DLD1 (cell line): ENCODE measurements around the gene IDI2.
"Not testable (repeated sequence)": the region's sequence is repeated elsewhere in the genome, so short reads cannot be mapped to it uniquely, and the experiment has no call there.

Source experiments
- in situ Hi-C: cut with HindIII; loops from 2 replicates; pipeline ENCODE4 v1.10.0; 2017; ENCODE audit warnings: low sequenced_read_pairs

The IDI2 gene

GRCh38 chr10:1010703-1011102 lies 15.0 kb downstream of the IDI2 start:
- in situ Hi-C loops: no loop called here

GRCh38 chr10:1009947-1010346 lies 15.7 kb downstream of the IDI2 start:
- in situ Hi-C loops: not testable (repeated sequence)

- in situ Hi-C loops: no loop called here
Measured at GRCh38 chr10:1009071-1009494, 16.6 kb downstream of the IDI2 start.

GRCh38 chr10:1007583-1007982 lies 18.1 kb downstream of the IDI2 start:
- in situ Hi-C loops: no loop called here

GRCh38 chr10:1006573-1006972 lies 19.1 kb downstream of the IDI2 start:
- in situ Hi-C loops: no loop called here

- in situ Hi-C loops: no loop called here
Measured at GRCh38 chr10:1003884-1004670, 21.6 kb downstream of the IDI2 start.

- in situ Hi-C loops: no loop called here
Measured at GRCh38 chr10:1002425-1003006, 23.1 kb downstream of the IDI2 start.

GRCh38 chr10:997266-998022 lies 28.2 kb downstream of the IDI2 start:
- in situ Hi-C loops: no loop called here

GRCh38 chr10:996031-996430 lies 29.6 kb downstream of the IDI2 start:
- in situ Hi-C loops: no loop called here

- in situ Hi-C loops: no loop called here
Measured at GRCh38 chr10:995559-995926, 30.1 kb downstream of the IDI2 start.

- in situ Hi-C loops: no loop called here
Measured at GRCh38 chr10:994836-995558, 30.7 kb downstream of the IDI2 start.

GRCh38 chr10:992871-993270 lies 32.8 kb downstream of the IDI2 start:
- in situ Hi-C loops: no loop called here

- in situ Hi-C loops: no loop called here
Measured at GRCh38 chr10:992467-992866, 33.2 kb downstream of the IDI2 start.

- in situ Hi-C loops: no loop called here
Measured at GRCh38 chr10:990808-991207, 34.9 kb downstream of the IDI2 start.

- in situ Hi-C loops: loop anchor here (5.0 to 10.0 kb wide), 2 partner anchors 56 to 72 kb away; partner anchors contain the start of gene IDI1
Measured at GRCh38 chr10:988667-989545, 36.8 kb downstream of the IDI2 start.

- in situ Hi-C loops: loop anchor here (5.0 to 10.0 kb wide), 2 partner anchors 57 to 71 kb away; partner anchors contain the start of gene IDI1
Measured at GRCh38 chr10:987870-988666, 37.6 kb downstream of the IDI2 start, which contains the start of gene GTPBP4. TSS of gene GTPBP4 (plus strand) at chr10:988434. CDS start at chr10:988480, 46 bp downstream.

- in situ Hi-C loops: loop anchor here (5.0 to 10.0 kb wide), 2 partner anchors 57 to 70 kb away; partner anchors contain the start of gene IDI1
Measured at GRCh38 chr10:987620-987869, 38.1 kb downstream of the IDI2 start.

- in situ Hi-C loops: loop anchor here (5.0 to 10.0 kb wide), 2 partner anchors 58 to 70 kb away; partner anchors contain the start of gene IDI1
Measured at GRCh38 chr10:986881-987619, 38.6 kb downstream of the IDI2 start.
